Neuronal stem cell (in vitro differentiated cells): ENCODE data around the gene SVIL.
"Not testable (repeated sequence)": the region's sequence is repeated elsewhere in the genome, so short reads cannot be mapped to it uniquely, and the experiment has no call there.

Experiments used
- DNase-seq: peaks from one replicate; pipeline ENCODE4 v3.0.0-alpha.2; 2013; ENCODE audit warnings: low spot score
- H2AFZ ChIP-seq: one replicate; pipeline ENCODE4 v1.6.1; 2013; ENCODE audit warnings: mild to moderate bottlenecking, low read length, inconsistent platforms
- H2AK5ac ChIP-seq: 2 replicates; pipeline ENCODE4 v1.6.1; 2013; ENCODE audit warnings: low read depth, mild to moderate bottlenecking, inconsistent platforms, low read length, moderate library complexity, mixed read lengths
- H2BK120ac ChIP-seq: 2 replicates; pipeline ENCODE4 v1.6.1; 2013; ENCODE audit warnings: low read depth, mild to moderate bottlenecking, inconsistent platforms, low read length, moderate library complexity, mixed read lengths
- H2BK12ac ChIP-seq: one replicate; pipeline ENCODE4 v1.6.1; 2013; ENCODE audit warnings: low read length, inconsistent platforms
- H2BK15ac ChIP-seq: 2 replicates; pipeline ENCODE4 v1.6.1; 2013; ENCODE audit warnings: mild to moderate bottlenecking, low read length, inconsistent platforms, mixed read lengths
- H2BK5ac ChIP-seq: one replicate; pipeline ENCODE4 v1.6.1; 2013; ENCODE audit warnings: inconsistent platforms, mild to moderate bottlenecking, low read length, moderate library complexity
- H3K14ac ChIP-seq: one replicate; pipeline ENCODE4 v1.6.1; 2013; ENCODE audit warnings: low read length, inconsistent platforms
- H3K18ac ChIP-seq: 2 replicates; pipeline ENCODE4 v1.6.1; 2013; ENCODE audit warnings: low read length, inconsistent platforms
- H3K23ac ChIP-seq: 2 replicates; pipeline ENCODE4 v1.6.1; 2013; ENCODE audit warnings: low read depth, mild to moderate bottlenecking, mixed read lengths, low read length, inconsistent platforms; ENCODE audit not compliant: poor library complexity
- H3K27ac ChIP-seq: replicated peaks from 3 replicates; pipeline ENCODE4 v1.5.1; 2013; ENCODE audit warnings: low read length, inconsistent platforms
- H3K27me3 ChIP-seq, 3 experiments: 2 replicates each; pipeline ENCODE4 v1.6.1; 2013; ENCODE audit warnings: low read length in 3 of 3, mild to moderate bottlenecking in 2 of 3, inconsistent platforms in 1 of 3, low read depth in 1 of 3, mixed read lengths in 1 of 3, moderate library complexity in 1 of 3; ENCODE audit not compliant: control insufficient read depth in 3 of 3, insufficient read depth in 3 of 3
- H3K36me3 ChIP-seq, 2 donors: replicated peaks in 1 of 2; 2 replicates each; pipeline ENCODE4 v1.6.1; 2013; ENCODE audit warnings: low read length in 2 of 2; ENCODE audit not compliant: control insufficient read depth in 2 of 2, insufficient read depth in 2 of 2
- H3K4ac ChIP-seq: 2 replicates; pipeline ENCODE4 v1.6.1; 2013; ENCODE audit warnings: inconsistent platforms, mild to moderate bottlenecking, low read length, moderate library complexity
- H3K4me1 ChIP-seq, 2 donors: 1 replicate in 1 of 2; 2 replicates in 1 of 2; pipeline ENCODE4 v1.6.1; 2013; ENCODE audit warnings: low read length in 2 of 2, low read depth in 1 of 2; ENCODE audit not compliant: control insufficient read depth in 2 of 2, insufficient read depth in 1 of 2
- H3K4me2 ChIP-seq: one replicate; pipeline ENCODE4 v1.6.1; 2013; ENCODE audit warnings: mild to moderate bottlenecking, low read length, inconsistent platforms; ENCODE audit not compliant: insufficient read depth, poor library complexity, severe bottlenecking
- H3K4me3 ChIP-seq, 2 donors: 2 replicates each; pipeline ENCODE4 v1.5.1; 2013; ENCODE audit warnings: low read length in 2 of 2, mild to moderate bottlenecking in 2 of 2, inconsistent platforms in 1 of 2, moderate library complexity in 1 of 2
- H3K79me1 ChIP-seq: one replicate; pipeline ENCODE4 v1.6.1; 2013; ENCODE audit warnings: low read depth, mild to moderate bottlenecking, inconsistent platforms, low read length, moderate library complexity
- H3K9ac ChIP-seq: one replicate; pipeline ENCODE4 v1.6.1; 2013; ENCODE audit warnings: mild to moderate bottlenecking, low read depth, low read length, inconsistent platforms; ENCODE audit not compliant: poor library complexity
- H3K9me3 ChIP-seq, 2 donors: replicated peaks in 1 of 2; 2 replicates each; pipeline versions ENCODE3 to v1.6.1; 2013; ENCODE audit warnings: low read length in 2 of 2, mild to moderate bottlenecking in 2 of 2, inconsistent platforms in 1 of 2, low read depth in 1 of 2, mixed read lengths in 1 of 2, moderate library complexity in 1 of 2; ENCODE audit not compliant: control insufficient read depth in 2 of 2, insufficient read depth in 1 of 2
- H4K8ac ChIP-seq: one replicate; pipeline ENCODE4 v1.6.1; 2013; ENCODE audit warnings: low read depth, mild to moderate bottlenecking, inconsistent platforms, low read length, moderate library complexity
- H4K91ac ChIP-seq: one replicate; pipeline ENCODE4 v1.6.1; 2013; ENCODE audit warnings: low read length, low read depth, mild to moderate bottlenecking, inconsistent platforms; ENCODE audit not compliant: poor library complexity
- WGBS, 2 donors: extraction: QIAGEN DNeasy Blood & Tissue Kit; methylation state at CpG; one replicate each; pipeline ENCODE4 v1.1.7; 2013; ENCODE audit warnings: missing lambda C conversion rate in 2 of 2, mixed read lengths in 1 of 2; ENCODE audit not compliant: insufficient read length in 2 of 2, insufficient replicate concordance in 1 of 2; ENCODE audit errors: extremely low coverage in 2 of 2; 5-methylcytosine and 5-hydroxymethylcytosine counted together

The SVIL gene

DNA sequence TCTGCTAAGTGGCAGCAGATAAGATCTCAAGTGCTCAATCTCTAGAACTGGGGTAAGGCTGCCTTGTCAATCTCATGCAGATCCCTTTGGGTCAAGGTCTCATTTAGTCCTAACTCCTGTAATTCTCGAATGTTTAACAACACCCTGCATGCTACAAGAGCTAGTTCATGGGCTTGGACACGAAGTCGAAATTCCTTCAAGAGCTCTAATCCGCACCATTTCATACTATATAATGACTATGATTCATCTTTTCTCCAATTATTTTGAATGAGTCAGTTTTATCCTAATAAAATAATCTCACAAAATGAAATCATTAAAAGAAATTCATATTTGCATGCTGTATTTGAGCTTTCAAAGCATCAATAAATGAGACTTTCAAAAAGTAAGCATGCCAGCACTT, 119.7 kb downstream of the SVIL start:
- WGBS, 2 donors, result no CpG with 5 or more reads among the region's 4 CpGs
- not testable (repeated sequence) for H2BK15ac ChIP-seq, H4K91ac ChIP-seq, H2AK5ac ChIP-seq, H2AFZ ChIP-seq, H3K9me3 ChIP-seq, DNase-seq, H4K8ac ChIP-seq, H3K27ac ChIP-seq, H2BK5ac ChIP-seq, H3K4me1 ChIP-seq, H3K14ac ChIP-seq, H3K27me3 ChIP-seq, H3K4ac ChIP-seq, H2BK12ac ChIP-seq, H3K9ac ChIP-seq, H3K23ac ChIP-seq, H2BK120ac ChIP-seq, H3K18ac ChIP-seq, H3K4me2 ChIP-seq, H3K4me3 ChIP-seq, H3K79me1 ChIP-seq
- H3K36me3 ChIP-seq, result peaks cover 10 to 17% of the 10 kb centered on the region in 2 donors

DNA sequence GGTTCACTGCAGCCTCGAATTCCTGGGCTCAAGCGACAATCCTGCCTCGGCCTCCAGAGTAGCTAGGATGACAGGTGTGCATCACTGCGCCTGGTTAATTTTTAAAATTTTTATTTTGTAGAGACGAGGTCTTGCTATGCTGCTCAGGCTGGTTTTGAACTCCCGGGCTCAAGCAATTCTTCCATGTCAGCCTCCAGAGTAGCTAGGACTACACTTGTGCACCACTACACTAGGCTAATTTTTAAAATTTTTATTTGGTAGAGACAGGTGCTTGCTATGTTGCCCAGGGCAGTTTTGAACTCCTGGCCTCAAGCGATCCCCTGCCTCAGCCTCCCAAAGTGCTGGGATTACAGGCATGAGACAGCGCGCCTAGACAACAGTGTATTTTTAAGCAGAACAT, 120.5 kb downstream of the SVIL start:
- Histone ChIP-seq H3K4me2 (no peak overlapping the region), H4K91ac (no peak overlapping the region), H3K4me3 (no peak overlapping the region), H2BK12ac (no peak overlapping the region), H2AFZ (no peak overlapping the region), H2BK15ac (no peak overlapping the region), H3K4ac (no peak overlapping the region), H3K36me3 (peaks cover 9 to 11% of the 10 kb centered on the region in 2 donors), H2AK5ac (no peak overlapping the region), H3K79me1 (peaks cover 1% of the 10 kb centered on the region), H4K8ac (no peak overlapping the region), H3K23ac (no peak overlapping the region), H3K27me3 (no peaks in the 10 kb centered on the region), H3K9ac (no peak overlapping the region), H3K18ac (no peak overlapping the region), H3K4me1 (peaks cover 2 to 3% of the 10 kb centered on the region in 2 donors), H3K9me3 (no peaks in the 10 kb centered on the region), H3K27ac (no peak overlapping the region), H2BK5ac (no peak overlapping the region), H2BK120ac (no peak overlapping the region), H3K14ac (no peak overlapping the region)
- DNase-seq, result no peak
- WGBS, 2 donors, result no CpG with 5 or more reads among the region's 9 CpGs

DNA sequence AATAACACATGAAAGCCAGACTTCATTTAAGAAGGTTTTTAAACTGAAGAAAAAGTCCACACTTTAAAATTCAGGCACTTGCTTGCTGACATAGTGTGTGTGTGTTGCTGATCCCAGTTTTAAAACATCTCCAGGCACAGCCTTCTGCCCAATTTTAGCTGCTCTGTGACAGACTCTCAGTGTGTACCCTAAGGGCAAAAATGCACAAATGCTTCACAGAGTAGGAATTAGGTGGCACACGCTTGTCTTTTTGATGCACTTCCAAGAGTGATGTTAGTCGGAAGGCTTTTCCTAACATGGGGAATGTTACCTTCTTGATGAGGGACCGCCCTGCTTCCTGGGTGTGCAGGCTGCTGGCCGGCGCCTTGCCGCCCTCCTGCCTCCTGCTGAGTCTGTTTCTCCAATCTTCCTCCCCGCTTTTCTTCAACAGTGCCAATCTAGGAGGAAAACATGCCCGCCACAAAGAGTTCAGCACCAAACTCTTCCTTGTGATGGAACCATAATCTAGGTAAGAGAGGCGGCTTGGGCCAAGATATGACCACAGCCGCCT, 122.3 kb downstream of the SVIL start:
- Histone ChIP-seq H3K36me3 (peaks cover 7 to 9% of the 10 kb centered on the region in 2 donors), H4K8ac (no peak overlapping the region), H3K27ac (no peak overlapping the region), H3K18ac (no peak overlapping the region), H4K91ac (no peak overlapping the region), H3K9me3 (no peaks in the 10 kb centered on the region), H2BK120ac (no peak overlapping the region), H3K14ac (no peak overlapping the region), H3K4me3 (no peak overlapping the region), H2BK12ac (no peak overlapping the region), H3K23ac (no peak overlapping the region), H2AK5ac (no peak overlapping the region), H3K4me2 (no peak overlapping the region), H2BK15ac (no peak overlapping the region), H2BK5ac (no peak overlapping the region), H3K4ac (no peak overlapping the region), H3K4me1 (peaks cover 2 to 3% of the 10 kb centered on the region in 2 donors), H3K27me3 (no peaks in the 10 kb centered on the region), H3K9ac (no peak overlapping the region), H2AFZ (no peak overlapping the region), H3K79me1 (peaks cover 1% of the 10 kb centered on the region)
- no CpG with 5 or more reads among the region's 10 CpGs for WGBS, 2 donors
- no peak for DNase-seq

DNA sequence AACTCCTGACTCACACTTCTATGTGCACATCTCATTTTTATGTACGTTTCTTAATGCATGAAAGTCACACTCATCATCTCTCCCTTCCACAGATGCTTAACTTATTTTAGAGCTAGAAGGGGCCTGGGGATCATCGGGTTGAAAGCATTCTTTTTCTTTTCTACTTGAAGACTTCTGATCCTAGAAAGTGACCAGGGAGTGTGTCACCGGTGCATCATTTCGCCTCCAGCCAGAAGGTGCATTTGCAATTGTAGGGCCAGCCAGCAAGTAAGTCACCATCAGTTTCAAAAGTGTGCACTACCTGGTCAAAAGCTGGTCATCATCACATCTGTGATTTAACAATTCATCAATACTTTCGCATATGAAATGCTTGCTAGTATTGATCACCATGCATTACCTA, 123.0 kb downstream of the SVIL start:
- H4K8ac ChIP-seq, H2BK5ac ChIP-seq: not testable (repeated sequence)
- WGBS, 2 donors, result no CpG with 5 or more reads among the region's 5 CpGs

More for the DNA sequence above, 123.0 kb downstream of the SVIL start:
- not testable (repeated sequence) for H3K27me3 ChIP-seq, H2AFZ ChIP-seq, H2BK120ac ChIP-seq, H2BK15ac ChIP-seq, H3K23ac ChIP-seq, H3K14ac ChIP-seq, H3K4me1 ChIP-seq, H3K4ac ChIP-seq, H3K36me3 ChIP-seq, H3K18ac ChIP-seq, H3K79me1 ChIP-seq, H4K91ac ChIP-seq, H2BK12ac ChIP-seq, H3K9me3 ChIP-seq, H3K27ac ChIP-seq, H3K4me3 ChIP-seq, DNase-seq, H2AK5ac ChIP-seq, H3K4me2 ChIP-seq
- H3K9ac ChIP-seq, result peak overlapping the region; percentile 15
